Measurements from ENCODE around the gene KIRREL3.

- TF ChIP-seq CTCF (IDR thresholded peaks at IDR 0.05 in 8 of 11, conservative IDR thresholded peaks at IDR 0.05 in 3 of 11) (no peak), POLR2A (IDR thresholded peaks at IDR 0.05) (no peak)
These were observed 71.2 kb downstream of the KIRREL3 start for GRCh38 chr11:126929179-126930061.
